Sigmoid colon (tissue), 7 donors: ENCODE measurements around the gene TMEM240. TPM values are rescaled to one million over a fixed set of nuclear protein-coding genes. Genes with fewer than 3 reads are reported as not detected.
"Not testable (repeated sequence)": the region's sequence is repeated elsewhere in the genome, so short reads cannot be mapped to it uniquely, and the experiment has no call there.

Experiments
- DNase-seq: peaks from one replicate; pipeline ENCODE4 v3.0.0-alpha.2; 2019
- H3K27ac ChIP-seq, 4 donors: fragments of 200-600 bp; sonication (generic); one replicate each; pipeline ENCODE4 v1.5.1; 2016 to 2019; ENCODE audit warnings: mild to moderate bottlenecking in 1 of 4
- H3K27me3 ChIP-seq, 3 donors: fragments of 200-600 bp; sonication (generic); one replicate each; pipeline ENCODE4 v1.5.1; 2019; ENCODE audit warnings: mild to moderate bottlenecking in 1 of 3
- H3K36me3 ChIP-seq, 4 donors: fragments of 200-600 bp; sonication (generic); one replicate each; pipeline ENCODE4 v1.5.1; 2016 to 2019
- H3K4me1 ChIP-seq, 4 donors: fragments of 200-600 bp; sonication (generic); one replicate each; pipeline ENCODE4 v1.5.1; 2017 to 2019
- H3K4me3 ChIP-seq, 4 donors: fragments of 200-600 bp; sonication (generic); one replicate each; pipeline ENCODE4 v1.5.1; 2017 to 2019; ENCODE audit warnings: mild to moderate bottlenecking in 2 of 4, moderate library complexity in 1 of 4
- H3K9me3 ChIP-seq, 4 donors: fragments of 200-600 bp in 3 of 4; sonication (generic) in 3 of 4; one replicate each; pipeline versions ENCODE4 v1.5.1 to v1.6.1; 2013 to 2019
- EP300 ChIP-seq, 4 donors: sonication (generic); formaldehyde crosslinking; IDR thresholded peaks; one replicate each; pipeline ENCODE4 v1.6.1; 2017; ENCODE audit warnings: antibody characterized with exemption in 4 of 4
- POLR2A ChIP-seq, 2 donors: fragments of 450-650 bp; IDR thresholded peaks; one replicate each; pipeline ENCODE4 v1.6.1; 2016; ENCODE audit warnings: antibody characterized with exemption in 2 of 2, mild to moderate bottlenecking in 2 of 2, moderate library complexity in 2 of 2
- POLR2AphosphoS5 ChIP-seq, 4 donors: sonication (generic); formaldehyde crosslinking; IDR thresholded peaks; one replicate each; pipeline ENCODE4 v1.6.1; 2017; ENCODE audit warnings: antibody characterized with exemption in 4 of 4
- WGBS, 2 donors: extraction: QIAGEN DNeasy Blood & Tissue Kit; methylation state at CpG; one replicate each; pipeline ENCODE4 v1.1.7; 2013; 5-methylcytosine and 5-hydroxymethylcytosine counted together
- intact Hi-C: fragments of 100-400 bp; cut with DNase I; formaldehyde crosslinking; loops from one replicate; pipeline ENCODE4 v1.15.1; 2023
- polyA plus RNA-seq, 3 donors: library from polyadenylated mRNA; stranded (reverse); fragments of 200-250 nt; gene quantifications; one replicate each; pipeline ENCODE4 v1.2.3, GENCODE V29; 2013
- total RNA-seq, 4 donors: library from RNA; depleted of rRNA; stranded (reverse); fragments of >200 nt; gene quantifications; one replicate each; pipeline ENCODE4 v1.1.0, GENCODE V29; 2016
- TF ChIP-seq, protein P1 (sequence below), 4 experiments: fragments of 450-650 bp in 3 of 4; fragments of 200-600 bp in 1 of 4; IDR thresholded peaks; one replicate each; pipeline ENCODE4 v1.5.1; 2016 to 2019; ENCODE audit warnings: antibody characterized with exemption in 4 of 4, mild to moderate bottlenecking in 3 of 4, moderate library complexity in 2 of 4
- donor health status: healthy with polysubstance abuse.
- donor health status: Bipolar disorder and iron deficiency.
- donor health status: healthy.

The TMEM240 gene
- total and polyA plus RNA-seq, 7 donors: 3.7 to 35.2 (median 15.8) TPM; not detected in 1

DNA sequence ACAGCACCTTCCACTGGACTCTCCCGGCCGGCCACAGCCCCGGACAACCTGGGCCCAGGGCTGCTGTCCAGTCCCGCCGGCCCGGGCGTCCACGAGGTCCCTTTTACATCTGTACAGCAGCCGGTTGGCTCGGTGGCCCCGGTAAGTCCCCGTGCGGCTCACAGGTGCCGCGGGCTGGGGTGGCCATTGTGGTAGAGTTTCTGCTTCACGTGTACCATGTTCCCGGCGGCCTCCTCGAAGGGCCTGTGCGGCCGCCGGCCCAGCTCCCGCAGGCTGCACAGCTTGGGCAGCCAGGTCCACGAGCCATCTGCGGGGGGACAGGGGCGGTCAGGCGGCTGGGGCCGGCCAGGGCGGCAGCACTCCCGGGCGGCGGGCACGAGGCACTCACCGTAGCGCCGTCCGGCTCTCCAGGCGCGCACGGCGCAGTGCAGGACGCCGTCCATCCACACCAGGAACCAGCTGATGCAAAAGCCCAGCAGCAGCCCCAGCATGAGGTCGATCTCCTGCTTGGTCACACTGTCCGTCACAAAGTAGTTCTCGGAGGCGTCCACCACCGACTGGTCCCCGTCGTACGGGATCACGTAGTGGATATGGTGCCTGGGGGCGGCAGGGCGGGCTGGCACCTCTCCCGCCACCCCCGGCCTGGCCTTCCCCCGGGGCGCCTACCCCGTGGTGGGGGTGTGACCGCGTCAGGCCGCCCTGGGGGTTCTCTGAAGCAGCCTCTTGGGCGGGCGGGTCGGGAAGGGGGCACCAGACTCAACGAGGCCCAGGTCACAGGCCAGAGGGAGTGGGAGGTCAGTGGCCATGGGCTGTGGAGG, 5.0 kb downstream of the TMEM240 start:
- peaks cover 0 to 24% (median 3%) of the 10 kb centered on the region in 4 donors for H3K36me3 ChIP-seq
- H3K27me3 ChIP-seq: no peaks in the 10 kb centered on the region
- H3K4me3 ChIP-seq: no peak overlapping the region
- H3K4me1 ChIP-seq: peaks cover 0 to 19% (median 16%) of the 10 kb centered on the region in 4 donors
- H3K9me3 ChIP-seq: peaks cover 0 to 4% (median 0%) of the 10 kb centered on the region in 4 donors
- no peak overlapping the region for H3K27ac ChIP-seq
- 92 to 94% methylated on average over 66 of the region's 66 CpGs for WGBS, 2 donors
- intact Hi-C loops: no loop called here
- no peak for DNase-seq
- TF ChIP-seq EP300 (IDR thresholded peaks at IDR 0.05) (no peak), POLR2AphosphoS5 (IDR thresholded peaks at IDR 0.05) (no peak), POLR2A (IDR thresholded peaks at IDR 0.05) (no peak)
- TF ChIP-seq, protein P1, sequence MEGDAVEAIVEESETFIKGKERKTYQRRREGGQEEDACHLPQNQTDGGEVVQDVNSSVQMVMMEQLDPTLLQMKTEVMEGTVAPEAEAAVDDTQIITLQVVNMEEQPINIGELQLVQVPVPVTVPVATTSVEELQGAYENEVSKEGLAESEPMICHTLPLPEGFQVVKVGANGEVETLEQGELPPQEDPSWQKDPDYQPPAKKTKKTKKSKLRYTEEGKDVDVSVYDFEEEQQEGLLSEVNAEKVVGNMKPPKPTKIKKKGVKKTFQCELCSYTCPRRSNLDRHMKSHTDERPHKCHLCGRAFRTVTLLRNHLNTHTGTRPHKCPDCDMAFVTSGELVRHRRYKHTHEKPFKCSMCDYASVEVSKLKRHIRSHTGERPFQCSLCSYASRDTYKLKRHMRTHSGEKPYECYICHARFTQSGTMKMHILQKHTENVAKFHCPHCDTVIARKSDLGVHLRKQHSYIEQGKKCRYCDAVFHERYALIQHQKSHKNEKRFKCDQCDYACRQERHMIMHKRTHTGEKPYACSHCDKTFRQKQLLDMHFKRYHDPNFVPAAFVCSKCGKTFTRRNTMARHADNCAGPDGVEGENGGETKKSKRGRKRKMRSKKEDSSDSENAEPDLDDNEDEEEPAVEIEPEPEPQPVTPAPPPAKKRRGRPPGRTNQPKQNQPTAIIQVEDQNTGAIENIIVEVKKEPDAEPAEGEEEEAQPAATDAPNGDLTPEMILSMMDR (IDR thresholded peaks at IDR 0.05): no peak

DNA sequence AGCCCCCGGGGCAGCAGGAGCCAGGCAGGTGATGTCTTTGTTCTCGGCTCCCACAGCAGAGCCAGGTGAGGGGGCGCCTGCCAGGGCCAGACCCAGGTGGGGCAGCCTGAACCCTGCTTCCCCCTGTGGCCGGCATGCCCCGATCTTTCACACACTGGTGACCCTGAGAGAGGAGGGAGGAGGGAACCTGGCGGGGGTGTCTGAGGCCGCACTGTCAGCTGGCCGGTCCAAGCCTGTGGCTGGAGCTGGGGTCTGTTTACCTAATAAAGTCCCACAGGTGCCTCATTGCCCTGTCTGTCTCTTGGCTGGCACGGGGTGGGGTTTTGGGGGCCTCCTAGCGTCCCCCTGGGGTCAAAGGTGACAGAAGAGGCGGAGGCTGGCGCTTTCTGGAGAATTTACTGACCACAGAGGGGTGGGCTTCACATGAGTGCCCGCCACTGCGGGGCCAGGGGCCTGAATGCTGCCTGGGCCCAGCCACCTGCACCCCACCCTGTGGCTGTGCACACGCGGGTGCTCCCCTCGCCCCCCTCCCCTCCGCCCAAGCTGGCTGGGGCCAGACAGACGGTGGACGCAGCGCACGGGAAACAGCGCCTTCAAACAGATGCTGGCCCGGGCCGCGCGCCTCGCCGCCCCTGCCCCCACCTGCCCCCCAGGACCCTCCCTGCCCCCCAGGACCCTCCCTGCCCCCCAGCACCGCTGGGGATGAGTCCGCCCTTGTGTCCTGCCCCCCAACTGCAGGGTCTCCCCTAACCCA, 5.8 kb downstream of the TMEM240 start:
- WGBS, 2 donors: 88 to 90% methylated on average over 31 of the region's 31 CpGs
- Histone ChIP-seq H3K4me1 (peaks cover 0 to 19% (median 15%) of the 10 kb centered on the region in 4 donors), H3K27ac (no peak overlapping the region), H3K27me3 (no peaks in the 10 kb centered on the region), H3K4me3 (no peak overlapping the region), H3K36me3 (peaks cover 0 to 28% (median 6%) of the 10 kb centered on the region in 4 donors), H3K9me3 (peaks cover 0 to 4% (median 0%) of the 10 kb centered on the region in 4 donors)
- DNase-seq: no peak
- no peak for TF ChIP-seq POLR2AphosphoS5 (IDR thresholded peaks at IDR 0.05)
- intact Hi-C loops: no loop called here

DNA sequence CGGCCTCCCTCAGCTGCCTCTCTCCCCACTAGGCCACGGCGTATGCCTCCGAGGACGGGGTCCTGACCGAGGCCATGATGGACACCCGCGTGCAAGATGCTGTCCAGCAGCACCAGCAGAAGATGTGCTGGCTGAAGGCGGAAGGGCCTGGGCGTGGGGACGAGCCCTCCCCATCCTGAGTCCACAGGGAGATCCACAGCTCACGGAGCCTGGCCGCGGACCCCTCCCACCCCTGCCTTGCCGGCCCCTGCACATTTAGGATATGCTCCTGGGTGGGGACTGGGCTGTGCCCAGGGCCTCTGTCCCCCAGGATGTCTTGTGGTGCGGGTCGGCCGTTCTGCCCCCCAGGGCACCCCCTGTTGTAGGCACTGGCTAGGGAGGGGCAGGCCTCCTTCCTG, 6.5 kb downstream of the TMEM240 start:
- DNase-seq, H3K4me3 ChIP-seq, H3K27ac ChIP-seq, H3K27me3 ChIP-seq, H3K9me3 ChIP-seq, intact Hi-C loops: not testable (repeated sequence)
- 90 to 91% methylated on average over 17 to 18 of the region's 18 CpGs for WGBS, 2 donors
- H3K36me3 ChIP-seq: peaks cover 0 to 33% (median 8%) of the 10 kb centered on the region in 4 donors
- H3K4me1 ChIP-seq: peaks cover 0 to 12% (median 8%) of the 10 kb centered on the region in 4 donors

DNA sequence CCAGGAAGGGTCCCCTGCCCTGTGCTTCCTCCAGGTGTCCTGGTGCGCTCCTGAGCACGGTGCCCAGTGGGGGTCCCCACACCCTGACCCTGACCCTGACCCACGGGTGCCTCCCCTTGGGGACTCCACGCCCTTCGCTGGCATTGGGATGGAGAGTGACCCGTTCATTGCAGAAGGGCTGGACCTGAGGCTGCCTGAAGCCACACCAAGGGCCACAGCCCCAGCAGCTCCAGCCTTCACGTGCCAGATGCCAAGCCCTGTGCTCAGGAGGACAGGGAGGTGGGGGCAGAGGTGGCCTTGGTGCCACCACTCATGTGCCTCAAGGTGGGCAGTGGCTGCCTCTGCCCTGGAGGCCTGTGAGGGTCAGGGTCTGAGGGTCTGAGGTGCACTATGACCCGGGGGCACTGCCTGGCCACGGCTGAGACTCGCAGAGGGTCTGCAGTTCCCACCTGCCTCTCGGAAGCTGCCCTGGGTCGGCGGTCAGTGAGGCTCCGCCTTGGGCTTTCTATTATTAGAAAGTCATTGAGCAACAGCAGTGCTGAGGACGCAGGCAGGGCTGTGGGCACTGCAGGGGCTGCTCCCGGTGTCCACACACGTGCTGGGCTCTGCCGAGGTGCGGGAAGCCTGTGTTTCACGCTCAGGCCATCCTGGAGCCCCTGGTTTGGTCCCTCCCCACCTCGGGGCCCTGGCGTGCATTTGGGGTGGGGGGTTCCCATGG, 7.1 kb downstream of the TMEM240 start:
- DNase-seq, H3K4me3 ChIP-seq, intact Hi-C loops, H3K27me3 ChIP-seq, H3K27ac ChIP-seq, H3K9me3 ChIP-seq, H3K4me1 ChIP-seq: not testable (repeated sequence)
- WGBS, 2 donors: 80 to 85% methylated on average over 20 to 22 of the region's 22 CpGs
- peaks cover 0 to 39% (median 9%) of the 10 kb centered on the region in 4 donors for H3K36me3 ChIP-seq

DNA sequence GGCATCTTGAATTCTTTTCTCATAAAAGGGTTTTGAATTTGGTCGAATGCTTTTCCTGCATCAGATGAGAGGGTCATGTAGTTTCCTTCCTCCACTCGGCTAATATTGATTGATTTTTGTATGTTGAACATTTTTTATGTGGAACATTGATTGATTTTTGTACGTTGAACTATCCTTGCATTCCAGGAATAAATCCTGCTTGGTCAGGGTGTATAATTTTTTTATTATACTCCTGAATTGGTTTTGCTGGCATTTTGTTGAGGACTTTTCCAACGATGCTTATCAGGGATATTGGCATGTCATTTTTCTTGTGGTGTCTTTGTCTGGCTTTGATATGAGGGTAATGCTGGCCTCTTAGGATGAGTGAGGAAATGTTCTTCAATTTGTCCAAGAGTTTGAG, 8.5 kb downstream of the TMEM240 start:
- peaks cover 0 to 4% (median 0%) of the 10 kb centered on the region in 4 donors for H3K4me1 ChIP-seq
- WGBS, 2 donors: 90 to 97% methylated on average over 4 of the region's 4 CpGs
- no peak overlapping the region for H3K27ac ChIP-seq
- H3K27me3 ChIP-seq: no peaks in the 10 kb centered on the region
- peaks cover 0 to 43% (median 14%) of the 10 kb centered on the region in 4 donors for H3K36me3 ChIP-seq
- H3K4me3 ChIP-seq: no peak overlapping the region
- peaks cover 0 to 4% (median 0%) of the 10 kb centered on the region in 4 donors for H3K9me3 ChIP-seq
- DNase-seq: no peak
- intact Hi-C loops: no loop called here
- no peak for TF ChIP-seq EP300 (IDR thresholded peaks at IDR 0.05)
- TF ChIP-seq POLR2AphosphoS5 (IDR thresholded peaks at IDR 0.05): no peak
- TF ChIP-seq, protein P1 (IDR thresholded peaks at IDR 0.05): no peak
- no peak for TF ChIP-seq POLR2A (IDR thresholded peaks at IDR 0.05)

DNA sequence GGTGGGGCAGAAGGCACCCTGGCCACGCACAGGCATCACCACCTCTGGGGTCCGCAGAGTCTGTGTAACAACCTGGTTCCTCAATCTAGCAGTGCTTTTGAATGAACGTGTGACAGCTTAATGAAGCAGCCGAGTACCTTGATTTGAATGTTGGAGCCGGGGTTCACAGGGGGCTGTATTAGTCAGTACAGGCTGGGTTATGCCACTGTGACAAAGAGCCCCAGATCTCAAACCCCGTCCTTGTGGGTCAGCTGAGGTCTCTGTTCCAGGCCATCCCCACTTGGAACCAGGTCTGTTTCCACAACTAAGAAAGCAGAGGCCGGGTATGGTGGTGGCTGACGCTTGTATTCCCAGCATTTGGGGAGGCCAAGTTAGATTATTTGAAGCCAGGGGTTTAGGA, 10.5 kb downstream of the TMEM240 start:
- no peak overlapping the region for H3K27ac ChIP-seq
- intact Hi-C loops: no loop called here
- H3K4me1 ChIP-seq: peaks cover 0 to 4% (median 0%) of the 10 kb centered on the region in 4 donors
- H3K9me3 ChIP-seq: peaks cover 0 to 4% (median 0%) of the 10 kb centered on the region in 4 donors
- H3K27me3 ChIP-seq: no peaks in the 10 kb centered on the region
- WGBS, 2 donors: 98% methylated on average over 8 of the region's 8 CpGs
- TF ChIP-seq POLR2A (IDR thresholded peaks at IDR 0.05) (no peak), EP300 (IDR thresholded peaks at IDR 0.05) (no peak), POLR2AphosphoS5 (IDR thresholded peaks at IDR 0.05) (no peak)
- TF ChIP-seq, protein P1 (IDR thresholded peaks at IDR 0.05): no peak
- no peak for DNase-seq
- H3K4me3 ChIP-seq: no peak overlapping the region
- peaks cover 0 to 54% (median 15%) of the 10 kb centered on the region in 4 donors for H3K36me3 ChIP-seq
